Measurements from ENCODE around the gene ACTG1. TPM values are rescaled to one million over a fixed set of nuclear protein-coding genes. Genes with fewer than 3 reads are reported as not detected.
A peak's percentile ranks its signal among the peaks of the same experiment; 100 is the strongest.

Gene ACTG1
- total RNA-seq, 2 experiments from 2014 or later: 2,707 to 2,894 TPM

DNA sequence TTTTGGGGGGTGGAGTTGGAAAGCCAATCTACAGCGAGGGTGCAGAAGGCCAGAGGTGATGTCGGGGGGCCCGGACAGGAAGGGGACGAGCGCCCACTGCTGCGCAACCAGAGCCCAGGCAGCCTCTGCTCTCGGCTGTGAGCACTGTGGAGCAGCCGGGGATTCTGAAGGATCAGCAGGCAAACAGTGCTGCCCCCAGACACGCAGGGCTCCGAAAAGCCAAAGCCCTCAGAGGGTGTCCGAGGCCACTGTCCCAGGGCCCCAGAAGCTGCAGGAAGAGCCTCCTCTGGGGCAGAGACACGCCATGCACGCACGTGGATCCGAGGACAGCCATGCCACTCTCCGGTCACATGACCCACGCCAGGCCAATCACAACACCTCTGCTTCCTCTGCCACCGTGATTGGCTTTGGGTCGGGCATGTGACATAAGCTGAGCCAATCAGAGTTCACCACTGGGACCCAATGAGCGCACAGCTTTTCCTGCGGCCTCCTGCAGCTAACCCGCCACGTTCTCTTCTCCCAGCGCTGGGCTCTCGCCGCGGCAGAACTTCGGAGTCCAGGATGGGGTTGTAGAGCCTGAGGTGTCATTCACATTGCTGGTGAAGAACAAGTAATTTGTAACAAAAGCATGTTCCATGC is 40.7 kb downstream of the ACTG1 start:
- Histone ChIP-seq H3K9me2 (ENCODE audit: insufficient read depth, low read length) (no peaks in the 10 kb centered on the region), H3K4me1 (ENCODE audit: insufficient read depth, low read length, poor library complexity, severe bottlenecking) (peaks cover 7% of the 10 kb centered on the region), H3K27ac (ENCODE audit: low read depth, low read length, poor library complexity, severe bottlenecking) (no peak overlapping the region), H4K20me1 (ENCODE audit: insufficient read depth, low read length) (no peaks in the 10 kb centered on the region), H2AFZ (ENCODE audit: low read length) (peak overlapping the region; percentile 41), H3K4me3 (ENCODE audit: low read depth, low read length, poor library complexity, severe bottlenecking) (no peak overlapping the region), H3K36me3 (ENCODE audit: insufficient read depth, low read length) (no peaks in the 10 kb centered on the region), H3K9me3 (ENCODE audit: low read length) (no peaks in the 10 kb centered on the region), H3K79me2 (ENCODE audit: insufficient read depth, low read depth, low read length) (no peaks in the 10 kb centered on the region), H3K4me2 (ENCODE audit: low read length) (no peak overlapping the region)
- ChIA-PET POLR2A (no interaction called here), CTCF (ENCODE audit: unreplicated experiment) (no interaction called here)
- peak; percentile 37 for DNase-seq (ENCODE audit: low spot score)
- intact Hi-C loops (cut with micrococcal nuclease; ENCODE audit: unreplicated experiment): no loop called here
- no peak for TF ChIP-seq EZH2phosphoT487 (IDR thresholded peaks at IDR 0.05; ENCODE audit: borderline replicate concordance, low read depth, low read length)
- TF ChIP-seq, protein P1, sequence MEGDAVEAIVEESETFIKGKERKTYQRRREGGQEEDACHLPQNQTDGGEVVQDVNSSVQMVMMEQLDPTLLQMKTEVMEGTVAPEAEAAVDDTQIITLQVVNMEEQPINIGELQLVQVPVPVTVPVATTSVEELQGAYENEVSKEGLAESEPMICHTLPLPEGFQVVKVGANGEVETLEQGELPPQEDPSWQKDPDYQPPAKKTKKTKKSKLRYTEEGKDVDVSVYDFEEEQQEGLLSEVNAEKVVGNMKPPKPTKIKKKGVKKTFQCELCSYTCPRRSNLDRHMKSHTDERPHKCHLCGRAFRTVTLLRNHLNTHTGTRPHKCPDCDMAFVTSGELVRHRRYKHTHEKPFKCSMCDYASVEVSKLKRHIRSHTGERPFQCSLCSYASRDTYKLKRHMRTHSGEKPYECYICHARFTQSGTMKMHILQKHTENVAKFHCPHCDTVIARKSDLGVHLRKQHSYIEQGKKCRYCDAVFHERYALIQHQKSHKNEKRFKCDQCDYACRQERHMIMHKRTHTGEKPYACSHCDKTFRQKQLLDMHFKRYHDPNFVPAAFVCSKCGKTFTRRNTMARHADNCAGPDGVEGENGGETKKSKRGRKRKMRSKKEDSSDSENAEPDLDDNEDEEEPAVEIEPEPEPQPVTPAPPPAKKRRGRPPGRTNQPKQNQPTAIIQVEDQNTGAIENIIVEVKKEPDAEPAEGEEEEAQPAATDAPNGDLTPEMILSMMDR (conservative IDR thresholded peaks at IDR 0.05; ENCODE audit: low read length): no peak
- BruUV-seq (replicated peaks): no TSS peak

DNA sequence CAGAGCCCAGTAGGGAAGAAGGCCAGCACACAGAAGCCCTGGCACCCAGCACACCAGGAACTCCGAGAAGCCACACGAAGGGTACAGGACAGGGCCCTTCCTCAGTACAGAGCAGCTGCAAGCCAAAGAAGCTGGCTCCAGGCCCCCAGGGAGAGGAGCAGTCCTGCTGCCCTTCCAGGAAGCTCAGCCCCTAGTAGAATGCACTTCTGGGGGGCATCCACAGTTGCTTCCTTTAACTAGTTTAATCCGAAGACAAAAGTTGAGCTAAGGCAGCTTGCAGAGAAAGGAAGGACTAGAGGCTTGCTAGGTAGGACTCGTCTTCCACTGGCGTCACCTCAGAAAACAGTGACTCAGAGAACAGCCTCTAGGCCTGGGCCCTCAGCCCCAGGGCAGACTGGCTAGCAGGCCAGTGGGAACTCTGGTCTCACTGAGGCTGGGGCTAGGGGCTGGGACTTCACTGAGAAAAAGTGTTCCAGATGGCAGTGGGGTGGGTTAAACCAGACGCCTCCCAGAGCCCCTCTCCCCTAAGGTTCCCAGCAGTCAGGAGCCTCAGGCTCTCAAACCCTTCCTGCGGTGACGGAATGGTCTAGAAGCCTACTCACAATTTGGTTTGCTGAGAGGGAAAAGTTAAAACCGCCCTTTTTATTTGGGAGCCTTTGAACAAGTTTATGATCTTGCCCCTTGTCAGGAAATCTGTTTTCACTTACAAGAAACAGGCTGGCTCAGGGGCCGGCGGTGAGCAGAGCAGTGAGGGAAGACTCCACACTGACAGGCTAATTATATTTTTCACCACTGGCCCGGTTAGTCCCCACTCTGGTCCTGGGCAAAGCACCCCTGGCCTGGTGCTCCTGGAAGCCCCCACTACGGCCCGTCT is 41.4 kb downstream of the ACTG1 start:
- H3K36me3 ChIP-seq (ENCODE audit: insufficient read depth, low read length): no peaks in the 10 kb centered on the region
- H3K4me1 ChIP-seq (ENCODE audit: insufficient read depth, low read length, poor library complexity, severe bottlenecking): peaks cover 7% of the 10 kb centered on the region
- no peaks in the 10 kb centered on the region for H3K9me3 ChIP-seq (ENCODE audit: low read length)
- no peak for DNase-seq (ENCODE audit: low spot score)
- no peaks in the 10 kb centered on the region for H3K79me2 ChIP-seq (ENCODE audit: insufficient read depth, low read depth, low read length)
- CTCF ChIA-PET (ENCODE audit: unreplicated experiment): no interaction called here
- no peak overlapping the region for H3K4me2 ChIP-seq (ENCODE audit: low read length)
- H3K27ac ChIP-seq (ENCODE audit: low read depth, low read length, poor library complexity, severe bottlenecking): no peak overlapping the region
- H4K20me1 ChIP-seq (ENCODE audit: insufficient read depth, low read length): no peaks in the 10 kb centered on the region
- POLR2A ChIA-PET: no interaction called here
- no peak overlapping the region for H3K4me3 ChIP-seq (ENCODE audit: low read depth, low read length, poor library complexity, severe bottlenecking)
- H2AFZ ChIP-seq (ENCODE audit: low read length): peak overlapping the region; percentile 41; the same call in 1 of the 2 replicates
- H3K9me2 ChIP-seq (ENCODE audit: insufficient read depth, low read length): no peaks in the 10 kb centered on the region
- intact Hi-C loops (cut with micrococcal nuclease; ENCODE audit: unreplicated experiment): no loop called here
- BruUV-seq (replicated peaks): no TSS peak
- TF ChIP-seq, protein P1 (conservative IDR thresholded peaks at IDR 0.05; ENCODE audit: low read length): no peak
- no peak for TF ChIP-seq EZH2phosphoT487 (IDR thresholded peaks at IDR 0.05; ENCODE audit: borderline replicate concordance, low read depth, low read length)
